ENCODE data around the gene RSPO1. TPM values are rescaled to one million over a fixed set of nuclear protein-coding genes. Genes with fewer than 3 reads are reported as not detected.

Gene RSPO1
- total RNA-seq, 1 experiment from 2014 or later = 0.18 TPM

DNA sequence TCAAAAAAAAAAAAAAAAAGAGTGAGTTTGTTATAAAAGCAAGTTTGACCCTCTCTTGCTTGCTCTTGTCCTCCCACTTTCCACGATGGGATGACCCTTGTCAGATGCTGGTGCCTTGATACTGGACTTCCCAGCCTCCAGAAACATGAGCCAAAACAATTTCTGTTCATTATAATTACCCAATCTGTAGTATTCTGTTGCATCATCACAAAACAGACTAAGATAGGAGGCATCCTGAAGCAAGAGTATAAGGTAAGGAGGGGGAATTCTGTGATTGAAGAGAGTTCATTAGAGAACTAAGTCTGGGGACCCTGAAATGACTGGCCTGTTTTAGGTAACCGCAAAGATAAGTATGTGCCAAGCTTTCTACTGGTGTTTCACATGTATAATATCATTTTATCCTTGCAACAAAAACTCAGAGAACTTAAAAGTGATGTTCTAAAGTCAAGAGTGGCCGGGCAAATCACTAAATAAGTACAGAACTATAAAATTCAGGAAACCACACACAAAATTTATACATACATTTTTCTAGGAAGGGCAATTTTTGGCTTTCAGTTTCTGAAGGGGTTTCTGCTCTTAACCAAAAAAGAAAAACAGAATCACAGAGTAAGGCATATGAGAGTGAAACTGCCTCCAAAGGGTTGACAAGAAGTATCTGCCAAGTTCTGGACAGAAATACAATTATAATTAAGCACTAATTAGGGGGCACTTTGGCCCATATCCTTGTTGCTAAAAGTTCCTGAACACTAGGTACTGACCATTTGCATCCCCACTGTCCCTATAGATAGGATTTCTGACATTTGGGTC, 64.0 kb downstream of the RSPO1 start:
- BruUV-seq (replicated peaks) = no TSS peak
- Histone ChIP-seq H3K36me3 (ENCODE audit: control insufficient read depth, insufficient read depth, low read length) (peaks cover 58% of the 10 kb centered on the region), H3K4me3 (ENCODE audit: low read depth in 2 of 2, low read length in 2 of 2) (no peak overlapping the region), H3K9me3 (ENCODE audit: control insufficient read depth, insufficient read depth, low read depth, low read length) (no peaks in the 10 kb centered on the region), H3K27me3 (ENCODE audit: control insufficient read depth, insufficient read depth, low read length) (no peaks in the 10 kb centered on the region), H3K27ac (ENCODE audit: low read length) (no peak overlapping the region), H3K4me1 (ENCODE audit: control insufficient read depth, insufficient read depth, low read length) (no peaks in the 10 kb centered on the region)
- ChIA-PET CTCF (no interaction called here), POLR2A (no interaction called here)
- no peak for TF ChIP-seq SIN3A (IDR thresholded peaks at IDR 0.05; ENCODE audit: borderline replicate concordance, insufficient read depth, low read depth, low read length)
- TF ChIP-seq, protein P1, sequence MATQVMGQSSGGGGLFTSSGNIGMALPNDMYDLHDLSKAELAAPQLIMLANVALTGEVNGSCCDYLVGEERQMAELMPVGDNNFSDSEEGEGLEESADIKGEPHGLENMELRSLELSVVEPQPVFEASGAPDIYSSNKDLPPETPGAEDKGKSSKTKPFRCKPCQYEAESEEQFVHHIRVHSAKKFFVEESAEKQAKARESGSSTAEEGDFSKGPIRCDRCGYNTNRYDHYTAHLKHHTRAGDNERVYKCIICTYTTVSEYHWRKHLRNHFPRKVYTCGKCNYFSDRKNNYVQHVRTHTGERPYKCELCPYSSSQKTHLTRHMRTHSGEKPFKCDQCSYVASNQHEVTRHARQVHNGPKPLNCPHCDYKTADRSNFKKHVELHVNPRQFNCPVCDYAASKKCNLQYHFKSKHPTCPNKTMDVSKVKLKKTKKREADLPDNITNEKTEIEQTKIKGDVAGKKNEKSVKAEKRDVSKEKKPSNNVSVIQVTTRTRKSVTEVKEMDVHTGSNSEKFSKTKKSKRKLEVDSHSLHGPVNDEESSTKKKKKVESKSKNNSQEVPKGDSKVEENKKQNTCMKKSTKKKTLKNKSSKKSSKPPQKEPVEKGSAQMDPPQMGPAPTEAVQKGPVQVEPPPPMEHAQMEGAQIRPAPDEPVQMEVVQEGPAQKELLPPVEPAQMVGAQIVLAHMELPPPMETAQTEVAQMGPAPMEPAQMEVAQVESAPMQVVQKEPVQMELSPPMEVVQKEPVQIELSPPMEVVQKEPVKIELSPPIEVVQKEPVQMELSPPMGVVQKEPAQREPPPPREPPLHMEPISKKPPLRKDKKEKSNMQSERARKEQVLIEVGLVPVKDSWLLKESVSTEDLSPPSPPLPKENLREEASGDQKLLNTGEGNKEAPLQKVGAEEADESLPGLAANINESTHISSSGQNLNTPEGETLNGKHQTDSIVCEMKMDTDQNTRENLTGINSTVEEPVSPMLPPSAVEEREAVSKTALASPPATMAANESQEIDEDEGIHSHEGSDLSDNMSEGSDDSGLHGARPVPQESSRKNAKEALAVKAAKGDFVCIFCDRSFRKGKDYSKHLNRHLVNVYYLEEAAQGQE (IDR thresholded peaks at IDR 0.05; ENCODE audit: insufficient read depth in 1 of 2, low read depth in 2 of 2, low read length in 1 of 2) = no peak
- TF ChIP-seq, protein P2, sequence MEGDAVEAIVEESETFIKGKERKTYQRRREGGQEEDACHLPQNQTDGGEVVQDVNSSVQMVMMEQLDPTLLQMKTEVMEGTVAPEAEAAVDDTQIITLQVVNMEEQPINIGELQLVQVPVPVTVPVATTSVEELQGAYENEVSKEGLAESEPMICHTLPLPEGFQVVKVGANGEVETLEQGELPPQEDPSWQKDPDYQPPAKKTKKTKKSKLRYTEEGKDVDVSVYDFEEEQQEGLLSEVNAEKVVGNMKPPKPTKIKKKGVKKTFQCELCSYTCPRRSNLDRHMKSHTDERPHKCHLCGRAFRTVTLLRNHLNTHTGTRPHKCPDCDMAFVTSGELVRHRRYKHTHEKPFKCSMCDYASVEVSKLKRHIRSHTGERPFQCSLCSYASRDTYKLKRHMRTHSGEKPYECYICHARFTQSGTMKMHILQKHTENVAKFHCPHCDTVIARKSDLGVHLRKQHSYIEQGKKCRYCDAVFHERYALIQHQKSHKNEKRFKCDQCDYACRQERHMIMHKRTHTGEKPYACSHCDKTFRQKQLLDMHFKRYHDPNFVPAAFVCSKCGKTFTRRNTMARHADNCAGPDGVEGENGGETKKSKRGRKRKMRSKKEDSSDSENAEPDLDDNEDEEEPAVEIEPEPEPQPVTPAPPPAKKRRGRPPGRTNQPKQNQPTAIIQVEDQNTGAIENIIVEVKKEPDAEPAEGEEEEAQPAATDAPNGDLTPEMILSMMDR (IDR thresholded peaks at IDR 0.05) = no peak
- in situ Hi-C loops (cut with HindIII; ENCODE audit: low pct_unique_long_range_greater_than_20kb, low sequenced_read_pairs) = no loop called here
- ATAC-seq = no peak
- no peak for DNase-seq (ENCODE audit: low read depth, low spot score)
- intact Hi-C loops (cut with micrococcal nuclease; ENCODE audit: unreplicated experiment) = no loop called here

DNA sequence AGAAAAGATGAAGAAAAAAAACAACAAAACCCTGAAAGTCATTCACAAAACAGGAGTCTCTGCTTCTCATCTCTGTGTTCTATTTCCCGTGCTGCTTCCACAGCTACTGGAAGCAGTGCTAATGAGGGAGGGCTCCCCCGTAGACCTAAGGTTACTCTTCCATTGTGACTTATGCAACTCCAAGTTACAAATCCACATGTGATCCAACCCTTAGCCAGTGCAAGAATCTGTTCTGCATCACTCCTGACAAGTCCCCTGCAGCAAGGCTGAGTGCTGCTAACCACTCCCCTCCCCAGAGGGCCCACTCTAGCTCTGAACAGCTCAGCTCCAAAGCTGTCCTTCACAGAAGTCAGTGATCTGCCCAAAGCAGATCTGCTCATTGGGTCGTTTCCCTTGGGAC, 67.7 kb downstream of the RSPO1 start:
- DNase-seq (ENCODE audit: low read depth, low spot score) (no peak), ATAC-seq (no peak)
- POLR2A ChIA-PET = no interaction called here
- no peaks in the 10 kb centered on the region for H3K9me3 ChIP-seq (ENCODE audit: control insufficient read depth, insufficient read depth, low read depth, low read length)
- peaks cover 39% of the 10 kb centered on the region for H3K36me3 ChIP-seq (ENCODE audit: control insufficient read depth, insufficient read depth, low read length)
- H3K4me3 ChIP-seq (ENCODE audit: low read depth in 2 of 2, low read length in 2 of 2) = no peak overlapping the region
- in situ Hi-C loops (cut with HindIII; ENCODE audit: low pct_unique_long_range_greater_than_20kb, low sequenced_read_pairs) = no loop called here
- TF ChIP-seq SIN3A (IDR thresholded peaks at IDR 0.05; ENCODE audit: borderline replicate concordance, insufficient read depth, low read depth, low read length) (no peak), TCF7L2 (IDR thresholded peaks at IDR 0.05; ENCODE audit: low read depth, low read length) (no peak), POLR2AphosphoS5 (IDR thresholded peaks at IDR 0.05; ENCODE audit: low read depth, low read length) (no peak)
- TF ChIP-seq, protein P2 (IDR thresholded peaks at IDR 0.05) = no peak
- TF ChIP-seq, protein P1 (IDR thresholded peaks at IDR 0.05; ENCODE audit: insufficient read depth in 1 of 2, low read depth in 2 of 2, low read length in 1 of 2) = no peak
- no peaks in the 10 kb centered on the region for H3K4me1 ChIP-seq (ENCODE audit: control insufficient read depth, insufficient read depth, low read length)
- no peak overlapping the region for H3K27ac ChIP-seq (ENCODE audit: low read length)
- intact Hi-C loops (cut with micrococcal nuclease; ENCODE audit: unreplicated experiment) = no loop called here
- CTCF ChIA-PET = no interaction called here
- H3K27me3 ChIP-seq (ENCODE audit: control insufficient read depth, insufficient read depth, low read length) = no peaks in the 10 kb centered on the region
- BruUV-seq (replicated peaks) = no TSS peak

All from Panc1 (cell line).